HG03159 (cell line): ENCODE measurements around the gene CIT.
"Not testable (repeated sequence)": the region's sequence is repeated elsewhere in the genome, so short reads cannot be mapped to it uniquely, and the experiment has no call there.

Source experiments
- ATAC-seq: cut with Tn5 transposase; IDR thresholded peaks from one replicate; pipeline ENCODE4 v1.9.1; 2021; ENCODE audit warnings: mild to moderate bottlenecking, moderate library complexity; ENCODE audit not compliant: unreplicated experiment

CIT gene

GRCh38 chr12:119661882-119662281, 215.2 kb downstream of the CIT start:
- no peak for ATAC-seq

GRCh38 chr12:119660076-119660475, 217.0 kb downstream of the CIT start:
- no peak for ATAC-seq

GRCh38 chr12:119659289-119659897, 217.7 kb downstream of the CIT start:
- no peak for ATAC-seq

GRCh38 chr12:119658166-119658565, 219.0 kb downstream of the CIT start:
- ATAC-seq: not testable (repeated sequence)

- not testable (repeated sequence) for ATAC-seq
Measured at GRCh38 chr12:119657001-119657400, 220.1 kb downstream of the CIT start.

- no peak for ATAC-seq
Measured at GRCh38 chr12:119652665-119653064, 224.5 kb downstream of the CIT start.

GRCh38 chr12:119649202-119649808, 227.8 kb downstream of the CIT start:
- ATAC-seq: no peak

GRCh38 chr12:119645535-119646059, 231.5 kb downstream of the CIT start:
- ATAC-seq: no peak

- no peak for ATAC-seq
Measured at GRCh38 chr12:119644930-119645329, 232.2 kb downstream of the CIT start.

GRCh38 chr12:119642986-119643385, 234.1 kb downstream of the CIT start:
- ATAC-seq: no peak
